Type B pancreatic cell (in vitro differentiated cells): ENCODE data around the gene APOC3. TPM values are rescaled to one million over a fixed set of nuclear protein-coding genes. Genes with fewer than 3 reads are reported as not detected.

Experiments
- DNase-seq: peaks from one replicate; pipeline ENCODE4 v3.0.0; 2021; ENCODE audit warnings: mixed read lengths; ENCODE audit not compliant: unreplicated experiment; ENCODE audit errors: extremely low spot score
- H3K27ac Mint-ChIP-seq: 2 replicates; pipeline ENCODE4 v1.8.0; 2021; ENCODE audit warnings: mild to moderate bottlenecking, mixed read lengths
- H3K27me3 Mint-ChIP-seq: 2 replicates; pipeline ENCODE4 v1.8.0; 2021; ENCODE audit warnings: mixed read lengths
- H3K36me3 Mint-ChIP-seq: 2 replicates; pipeline ENCODE4 v1.8.0; 2021; ENCODE audit warnings: mixed read lengths
- H3K4me1 Mint-ChIP-seq: one replicate; pipeline ENCODE4 v1.8.0; 2021; ENCODE audit warnings: mixed read lengths; ENCODE audit not compliant: unreplicated experiment
- H3K4me3 Mint-ChIP-seq: 2 replicates; pipeline ENCODE4 v1.8.0; 2021; ENCODE audit warnings: mild to moderate bottlenecking, mixed read lengths
- H3K9me3 Mint-ChIP-seq: 2 replicates; pipeline ENCODE4 v1.8.0; 2021; ENCODE audit warnings: mixed read lengths
- total RNA-seq: library from RNA; stranded (reverse); gene quantifications from 2 replicates; pipeline ENCODE4 v1.2.1, GENCODE V29; 2021; ENCODE audit warnings: low replicate concordance
- TF ChIP-seq, protein P1 (sequence below): fragments of 200-600 bp; sonication (generic); conservative IDR thresholded peaks from 2 replicates; pipeline ENCODE4 v1.5.0; 2021; ENCODE audit warnings: antibody characterized with exemption, mild to moderate bottlenecking

The APOC3 gene
- total RNA-seq, 1 donor from 2014 or later = 21.6 TPM

DNA sequence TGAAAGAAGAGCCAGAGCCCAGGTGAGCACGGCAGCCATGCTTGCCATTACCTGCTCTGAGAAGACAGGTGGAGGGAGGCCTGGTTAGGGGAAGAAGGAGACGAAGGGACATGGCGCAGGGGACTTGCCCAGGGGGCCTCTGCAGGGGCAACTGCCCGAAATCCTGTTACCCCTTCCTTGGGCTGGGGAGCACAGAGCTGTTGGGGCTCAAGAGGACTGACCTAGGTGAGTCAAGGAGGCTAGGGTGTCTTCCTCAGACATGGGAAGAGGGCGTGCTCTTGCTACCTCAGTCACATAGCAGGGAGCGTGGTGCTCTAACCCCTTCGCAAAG, 37.9 kb upstream of the APOC3 start, which contains the start of gene APOA5:
Gene APOA5 (minus strand): TSS at position 67 of the 331 bp plus-strand sequence. CDS start 19 bp downstream, at position 48.
- no peak for DNase-seq
- Mint-ChIP-seq H3K36me3 (peaks cover 4% of the 10 kb centered on the region), H3K27ac (peak within 1 kb of the TSS; percentile 77), H3K4me3 (peak within 1 kb of the TSS; percentile 77), H3K9me3 (no peaks in the 10 kb centered on the region), H3K27me3 (peaks cover 3% of the 10 kb centered on the region), H3K4me1 (peaks cover 19% of the 10 kb centered on the region)
- TF ChIP-seq, protein P1, sequence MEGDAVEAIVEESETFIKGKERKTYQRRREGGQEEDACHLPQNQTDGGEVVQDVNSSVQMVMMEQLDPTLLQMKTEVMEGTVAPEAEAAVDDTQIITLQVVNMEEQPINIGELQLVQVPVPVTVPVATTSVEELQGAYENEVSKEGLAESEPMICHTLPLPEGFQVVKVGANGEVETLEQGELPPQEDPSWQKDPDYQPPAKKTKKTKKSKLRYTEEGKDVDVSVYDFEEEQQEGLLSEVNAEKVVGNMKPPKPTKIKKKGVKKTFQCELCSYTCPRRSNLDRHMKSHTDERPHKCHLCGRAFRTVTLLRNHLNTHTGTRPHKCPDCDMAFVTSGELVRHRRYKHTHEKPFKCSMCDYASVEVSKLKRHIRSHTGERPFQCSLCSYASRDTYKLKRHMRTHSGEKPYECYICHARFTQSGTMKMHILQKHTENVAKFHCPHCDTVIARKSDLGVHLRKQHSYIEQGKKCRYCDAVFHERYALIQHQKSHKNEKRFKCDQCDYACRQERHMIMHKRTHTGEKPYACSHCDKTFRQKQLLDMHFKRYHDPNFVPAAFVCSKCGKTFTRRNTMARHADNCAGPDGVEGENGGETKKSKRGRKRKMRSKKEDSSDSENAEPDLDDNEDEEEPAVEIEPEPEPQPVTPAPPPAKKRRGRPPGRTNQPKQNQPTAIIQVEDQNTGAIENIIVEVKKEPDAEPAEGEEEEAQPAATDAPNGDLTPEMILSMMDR = no peak

DNA sequence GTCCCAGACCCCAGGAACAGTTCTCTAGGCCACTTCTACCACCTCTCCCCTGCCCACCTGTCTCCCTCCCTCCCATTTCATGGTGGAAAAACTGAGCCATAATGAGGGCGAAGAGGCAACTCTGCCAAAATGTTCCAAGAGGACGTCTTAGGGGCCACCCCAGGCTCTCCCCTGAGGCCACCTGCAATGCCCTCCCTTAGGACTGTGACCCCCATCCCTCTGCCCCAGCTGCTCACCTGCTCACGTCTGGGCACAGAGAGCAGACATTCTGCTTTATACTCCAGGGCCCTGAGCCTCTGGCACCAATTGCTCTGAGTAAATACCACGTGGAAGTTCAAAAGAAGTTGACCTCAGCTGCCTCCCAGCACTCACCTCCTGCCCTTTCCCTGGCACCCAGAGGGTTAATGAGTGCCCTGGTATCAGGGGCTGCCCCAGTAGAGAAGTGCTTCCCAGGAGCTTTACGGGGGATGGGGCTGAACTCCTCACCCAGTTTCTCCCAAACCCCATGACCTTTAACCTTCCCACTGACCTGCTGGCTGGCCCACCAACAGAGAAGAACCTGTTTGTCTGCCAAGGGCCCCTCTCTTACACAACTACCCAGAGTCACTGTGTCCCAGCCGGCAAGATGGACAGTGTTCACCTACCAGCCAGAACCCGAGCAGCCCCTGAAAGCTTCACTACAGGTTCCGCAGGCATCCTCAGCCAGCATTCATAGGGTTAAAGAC, 37.4 kb upstream of the APOC3 start:
- Mint-ChIP-seq H3K27me3 (peaks cover 3% of the 10 kb centered on the region), H3K4me1 (peaks cover 14% of the 10 kb centered on the region), H3K36me3 (no peaks in the 10 kb centered on the region), H3K27ac (no peak overlapping the region), H3K9me3 (no peaks in the 10 kb centered on the region), H3K4me3 (no peak overlapping the region)
- TF ChIP-seq, protein P1 = no peak
- no peak for DNase-seq

DNA sequence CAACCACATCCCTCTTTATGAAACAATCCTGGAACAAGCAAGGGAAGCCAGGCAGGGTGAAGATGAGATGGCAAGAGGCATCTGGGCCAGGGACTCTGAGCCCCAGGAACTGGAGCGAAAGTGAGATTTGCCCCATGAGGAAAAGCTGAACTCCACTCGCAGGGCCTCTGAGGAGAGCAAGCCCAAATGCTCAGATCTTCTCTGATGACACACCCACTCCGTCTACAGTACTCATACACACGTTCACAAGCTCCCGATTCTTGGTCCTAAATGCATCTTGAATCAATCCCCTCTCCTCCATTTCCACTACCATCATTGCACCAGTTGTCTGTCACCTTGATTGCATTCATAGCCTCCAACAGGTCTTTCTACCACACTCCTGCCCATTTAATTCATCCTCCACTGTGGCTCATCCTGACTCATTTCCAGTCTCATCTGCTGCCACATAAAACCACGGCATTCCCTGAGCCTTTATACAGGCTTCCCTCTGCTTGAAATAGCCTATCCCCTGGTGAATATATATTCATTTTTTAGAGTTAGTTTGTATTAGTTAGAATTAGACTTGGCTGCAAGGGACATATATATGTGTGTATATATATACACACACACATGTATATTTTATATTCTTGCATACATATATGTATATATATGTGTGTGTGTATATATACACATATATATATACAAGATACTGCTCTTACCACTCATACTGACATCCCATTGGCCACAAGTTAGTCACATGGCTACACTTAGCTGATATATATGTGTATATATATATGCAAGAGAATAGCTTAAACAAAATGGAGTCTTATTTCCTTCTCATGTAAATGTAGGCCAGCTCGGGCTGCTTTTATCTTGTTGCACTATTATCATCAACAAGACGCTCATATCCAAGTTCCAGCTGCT, 36.6 kb upstream of the APOC3 start:
- H3K4me3 Mint-ChIP-seq = no peak overlapping the region
- TF ChIP-seq, protein P1 = no peak
- H3K4me1 Mint-ChIP-seq = peaks cover 10% of the 10 kb centered on the region
- peaks cover 3% of the 10 kb centered on the region for H3K27me3 Mint-ChIP-seq
- no peaks in the 10 kb centered on the region for H3K9me3 Mint-ChIP-seq
- no peak overlapping the region for H3K27ac Mint-ChIP-seq
- H3K36me3 Mint-ChIP-seq = no peaks in the 10 kb centered on the region
- DNase-seq = no peak

DNA sequence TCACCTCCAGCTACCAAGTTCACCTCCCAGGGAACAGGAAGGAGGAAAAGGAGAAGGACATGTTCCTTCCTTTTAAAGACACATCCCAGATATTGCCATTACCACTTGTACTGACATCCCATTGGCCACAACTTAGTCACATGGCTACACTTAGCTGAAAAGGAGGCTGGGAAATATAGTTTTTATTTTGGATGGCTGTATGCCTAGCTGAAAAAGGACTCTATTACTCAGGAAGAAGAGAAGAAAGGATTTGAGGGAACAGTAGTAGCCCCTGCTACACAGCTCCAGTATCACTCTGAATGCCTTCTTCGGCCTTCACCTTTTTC, 36.0 kb upstream of the APOC3 start:
- H3K4me1 Mint-ChIP-seq = peaks cover 4% of the 10 kb centered on the region
- TF ChIP-seq, protein P1 = no peak
- no peaks in the 10 kb centered on the region for H3K9me3 Mint-ChIP-seq
- no peaks in the 10 kb centered on the region for H3K36me3 Mint-ChIP-seq
- no peak for DNase-seq
- peaks cover 3% of the 10 kb centered on the region for H3K27me3 Mint-ChIP-seq
- H3K4me3 Mint-ChIP-seq = no peak overlapping the region
- no peak overlapping the region for H3K27ac Mint-ChIP-seq

DNA sequence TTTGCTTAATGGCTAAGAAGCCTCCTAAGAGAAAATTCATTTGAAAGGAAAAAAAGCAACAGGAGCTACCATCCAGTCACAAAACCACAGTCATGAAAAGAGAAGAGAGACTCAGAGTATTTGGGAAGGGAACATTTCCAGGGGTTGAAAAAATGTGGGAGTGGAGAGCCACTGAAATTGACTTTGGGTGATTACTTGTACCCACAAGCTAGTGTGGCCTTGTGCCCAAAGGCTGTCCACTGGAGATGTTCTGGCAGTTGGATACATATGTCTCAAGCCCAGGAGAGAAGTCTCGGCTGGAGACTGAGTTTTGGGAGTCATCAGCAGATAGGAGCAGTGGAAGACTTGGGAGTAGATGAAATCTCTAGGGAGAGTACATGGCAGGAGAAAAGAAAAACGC, 34.9 kb upstream of the APOC3 start:
- Mint-ChIP-seq H3K9me3 (no peaks in the 10 kb centered on the region), H3K27ac (no peak overlapping the region), H3K36me3 (no peaks in the 10 kb centered on the region), H3K4me3 (no peak overlapping the region), H3K4me1 (peaks cover 4% of the 10 kb centered on the region), H3K27me3 (peaks cover 3% of the 10 kb centered on the region)
- TF ChIP-seq, protein P1 = no peak
- DNase-seq = no peak
